Left colon (tissue), 2 donors: ENCODE data around the gene GNB5. TPM values are rescaled to one million over a fixed set of nuclear protein-coding genes. Genes with fewer than 3 reads are reported as not detected.

ENCODE experiments used
- ATAC-seq: fragments of 200-7000 bp; cut with Tn5 transposase; one replicate; pipeline ENCODE4 v1.9.1; 2020; ENCODE audit warnings: mild to moderate bottlenecking, moderate library complexity
- DNase-seq, 2 donors: peaks; one replicate each; pipeline ENCODE4 v3.0.0-alpha.2; 2020
- intact Hi-C, 2 donors: fragments of 100-400 bp; cut with DNase I in 1 of 2; cut with micrococcal nuclease in 1 of 2; formaldehyde crosslinking; loops; one replicate each; pipeline versions ENCODE4 v1.11.2 to v1.14.0; 2022; cut with DNase I, micrococcal nuclease
- total RNA-seq, 2 donors: library from RNA; stranded (reverse); fragmentation: NEBNext Ultra II Directional; extraction: Animal tissue kit (Norgen Biotek cat#: 25700); gene quantifications; one replicate each; pipeline ENCODE4 v1.2.1, GENCODE V29; 2021
- donor health status: DM: no; HTN: no; CAD: no.
- donor health status: DM: yes; HTN: yes; CAD: no.

Gene GNB5
- total RNA-seq, 2 donors from 2014 or later = 5.4 to 9.2 TPM

DNA sequence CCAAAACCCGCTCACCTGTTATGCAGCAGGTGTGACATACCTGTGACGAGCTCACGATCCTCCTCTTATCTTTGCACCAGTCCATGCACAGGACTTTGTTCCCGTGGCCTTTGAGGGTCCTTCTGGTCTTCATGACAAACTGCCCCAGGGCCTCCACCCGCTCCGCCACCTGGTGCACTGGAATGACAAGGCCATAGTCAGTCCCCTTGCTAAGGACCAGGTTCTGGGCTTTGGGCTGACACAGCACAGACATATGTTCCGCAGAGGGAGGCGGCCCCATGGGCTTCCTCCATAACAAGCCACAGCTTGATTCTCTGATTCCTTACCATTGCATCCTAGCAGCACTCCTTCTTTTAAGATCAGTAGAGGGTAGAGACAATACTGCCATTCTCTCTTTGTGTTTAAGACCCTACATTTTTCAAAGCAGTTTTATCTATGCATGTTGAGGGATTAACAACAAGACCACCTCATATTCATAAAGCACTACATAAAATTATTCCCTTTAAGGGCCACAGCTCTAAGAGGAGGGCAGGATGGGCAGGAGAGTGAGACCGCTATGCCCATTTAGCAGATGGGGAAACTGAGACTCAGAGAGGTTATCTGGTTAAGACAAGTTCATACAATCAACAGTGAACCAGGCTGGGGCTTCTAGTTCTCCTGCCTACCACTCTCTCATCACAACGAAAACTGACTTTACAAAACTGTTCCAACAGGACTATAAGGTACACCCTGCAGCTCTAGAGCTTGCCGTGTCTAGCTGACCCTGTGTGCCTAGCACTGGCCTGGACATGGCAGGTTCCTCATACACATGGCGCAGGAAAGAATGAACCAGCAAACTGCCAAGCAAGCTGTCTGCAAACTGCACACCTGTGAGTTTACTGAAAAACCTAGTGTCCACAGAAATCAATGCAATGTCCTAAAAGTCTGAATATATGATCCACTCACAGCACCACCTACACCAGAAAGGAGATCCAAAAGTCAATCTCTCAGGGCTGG lies 37.0 kb downstream of the GNB5 start:
- intact Hi-C loops = no loop called here
- DNase-seq = no peak

DNA sequence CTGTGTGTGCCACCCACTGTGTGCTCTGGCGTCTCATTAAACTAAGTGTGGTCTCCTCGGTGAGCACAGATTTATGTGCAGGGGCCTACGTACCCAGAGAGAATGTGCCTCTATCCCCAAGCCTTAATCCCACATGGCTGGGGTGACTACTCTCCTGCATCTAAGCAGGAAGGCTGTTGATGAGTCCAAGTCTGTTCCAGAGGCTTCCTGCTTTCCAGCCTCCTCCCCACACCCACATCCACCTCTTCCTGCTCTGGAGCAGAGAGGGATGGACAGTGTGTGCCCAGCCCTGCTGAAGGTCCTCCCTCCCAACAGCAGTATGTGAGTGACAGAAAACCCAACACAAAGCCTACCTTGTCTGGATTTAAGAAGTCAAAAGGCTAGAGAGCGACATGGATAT lies 39.8 kb downstream of the GNB5 start:
- no peak for DNase-seq
- intact Hi-C loops = no loop called here
- peak; percentile 89 for ATAC-seq

More for the DNA sequence above, 37.0 kb downstream of the GNB5 start:
- no peak for ATAC-seq

DNA sequence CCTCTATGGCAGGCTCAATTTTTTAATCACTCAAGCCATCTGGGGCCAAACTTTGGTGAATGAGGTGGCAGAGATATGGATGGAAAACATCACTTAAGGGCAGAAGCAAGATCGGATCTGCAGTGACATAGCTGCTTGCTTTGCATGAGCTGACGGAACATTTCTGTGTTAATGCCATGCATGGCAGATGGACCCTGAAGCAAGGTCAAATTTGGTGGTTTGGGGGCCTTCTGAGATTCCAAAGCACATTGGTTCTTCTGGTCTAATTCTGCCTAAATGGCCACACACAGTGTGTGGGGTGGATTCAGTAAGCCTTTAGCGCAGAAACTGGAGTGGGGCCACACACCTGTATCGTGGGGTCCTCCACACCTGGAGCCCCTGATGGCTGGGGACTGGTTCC lies 40.3 kb downstream of the GNB5 start:
- DNase-seq (no peak), ATAC-seq (no peak)
- intact Hi-C loops = no loop called here

DNA sequence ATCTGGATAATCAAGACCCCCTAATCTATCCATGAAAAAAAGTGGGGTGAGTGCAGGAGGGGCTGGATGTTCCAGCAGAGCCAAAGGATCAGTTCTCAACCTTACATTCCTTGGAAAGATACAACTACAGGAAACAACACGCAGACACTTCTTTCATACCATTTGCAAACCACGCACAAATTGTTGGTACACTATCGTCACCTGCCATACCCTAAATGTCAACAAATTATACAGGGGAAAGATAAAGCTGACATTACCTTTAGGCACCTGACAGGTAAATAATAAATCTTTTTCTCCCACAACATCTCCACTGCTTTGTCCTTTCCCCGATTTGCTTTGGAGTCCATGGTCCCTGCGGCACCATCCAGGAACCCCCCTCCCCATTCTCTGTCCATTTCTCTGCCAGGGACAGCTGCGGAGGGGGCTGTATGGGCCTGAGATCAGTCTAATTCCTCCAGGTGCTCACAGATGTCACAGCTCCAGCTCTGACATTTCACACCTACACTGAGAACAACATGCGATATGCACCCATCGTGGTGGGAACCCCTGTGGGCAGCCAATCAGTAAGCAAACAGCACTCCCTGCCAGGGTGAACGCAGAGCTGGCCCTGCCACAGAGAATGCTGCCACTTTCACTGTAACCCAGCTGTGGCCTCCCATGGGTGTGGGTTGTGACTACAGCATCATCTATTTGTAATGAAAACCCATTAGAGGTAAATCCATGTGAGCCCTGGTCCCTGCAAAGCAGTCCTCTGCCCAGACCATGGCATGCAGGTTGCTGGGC lies 41.0 kb downstream of the GNB5 start:
- ATAC-seq = peak; percentile 73
- intact Hi-C loops = no loop called here
- DNase-seq = no peak

DNA sequence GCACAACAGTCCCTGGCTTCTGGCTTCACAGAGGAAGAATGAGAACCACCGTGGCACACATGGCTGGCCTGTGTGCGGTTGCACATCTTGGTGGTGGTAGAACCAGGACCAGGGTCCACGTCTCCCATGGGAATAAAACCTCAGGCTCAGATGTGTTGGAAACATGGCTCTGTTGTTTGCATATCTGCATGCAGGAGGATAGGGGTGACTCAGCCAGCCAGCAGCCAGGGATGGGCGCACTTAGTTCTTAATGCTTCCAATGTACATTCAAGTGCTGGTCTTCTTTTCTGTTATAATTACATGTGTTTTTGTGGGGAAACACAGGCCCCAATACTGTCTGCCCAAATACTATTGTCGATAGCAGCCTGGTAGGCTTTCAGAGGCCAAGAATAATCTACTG lies 42.8 kb downstream of the GNB5 start:
- intact Hi-C loops = no loop called here
- no peak for DNase-seq
- ATAC-seq = no peak

DNA sequence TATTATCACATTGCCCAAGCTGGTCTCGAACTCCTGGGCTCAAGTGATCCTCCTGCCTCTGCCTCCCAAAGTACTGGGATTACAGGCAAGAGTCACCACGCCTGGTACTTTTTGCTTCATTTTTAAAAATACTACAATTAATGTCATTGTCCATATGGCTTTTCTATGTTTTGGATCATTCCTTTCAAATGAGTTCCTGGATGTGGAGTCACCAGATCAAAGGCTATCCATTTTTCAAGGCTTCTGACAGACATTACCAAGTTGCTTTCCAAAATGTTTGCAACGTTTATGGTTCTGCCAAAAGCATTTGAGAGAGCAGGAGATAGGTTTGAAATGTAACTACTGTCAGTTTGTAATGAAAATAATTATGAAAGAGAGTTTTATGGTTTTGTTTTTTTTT lies 44.4 kb downstream of the GNB5 start:
- no peak for DNase-seq
- ATAC-seq = no peak
- intact Hi-C loops = no loop called here

DNA sequence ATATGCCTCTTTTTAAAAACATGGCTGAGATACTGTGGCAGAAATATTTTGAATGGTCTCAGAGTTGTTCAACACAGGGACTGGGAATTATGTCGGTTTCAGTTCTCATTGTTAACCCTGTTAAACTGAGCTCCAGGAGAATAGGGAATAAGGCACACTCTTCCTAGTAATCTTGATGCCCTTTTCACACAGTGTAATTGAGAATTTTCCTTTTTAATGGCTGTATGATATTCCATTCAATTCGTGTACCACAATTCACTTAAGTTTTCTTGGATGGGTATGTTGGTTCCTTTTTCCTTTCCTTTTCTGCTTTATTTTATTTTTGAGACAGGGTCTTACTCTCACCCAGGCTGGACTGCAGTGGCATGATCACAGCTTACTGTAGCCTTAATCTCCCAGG lies 44.9 kb downstream of the GNB5 start:
- DNase-seq (no peak), ATAC-seq (no peak)
- intact Hi-C loops = no loop called here

DNA sequence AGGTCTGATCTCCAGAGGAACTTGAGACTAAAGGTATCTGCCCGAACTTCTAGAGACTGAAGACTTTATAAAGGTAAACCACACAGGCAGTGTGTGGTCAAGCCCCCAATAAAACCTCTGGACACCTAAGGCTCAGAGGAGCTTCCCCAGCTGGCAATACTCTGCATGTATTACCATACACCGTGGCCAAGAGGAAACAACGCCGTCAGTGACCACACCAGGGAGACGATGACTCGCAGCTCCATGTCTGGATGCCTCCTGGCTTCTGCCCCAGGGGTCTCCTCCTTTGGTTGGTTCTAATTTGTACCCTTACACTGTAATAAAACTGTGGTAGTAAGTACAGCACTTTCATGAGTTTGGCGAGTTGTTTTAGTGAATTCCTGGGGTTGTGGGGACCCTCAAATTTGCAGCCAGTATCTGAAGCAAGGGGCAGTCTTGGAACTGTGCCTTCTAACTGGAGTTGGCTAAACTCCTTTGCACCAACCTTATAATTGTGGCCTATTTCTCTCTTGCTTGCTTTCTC lies 46.5 kb downstream of the GNB5 start:
- intact Hi-C loops = no loop called here
- DNase-seq = no peak
- ATAC-seq = no peak

DNA sequence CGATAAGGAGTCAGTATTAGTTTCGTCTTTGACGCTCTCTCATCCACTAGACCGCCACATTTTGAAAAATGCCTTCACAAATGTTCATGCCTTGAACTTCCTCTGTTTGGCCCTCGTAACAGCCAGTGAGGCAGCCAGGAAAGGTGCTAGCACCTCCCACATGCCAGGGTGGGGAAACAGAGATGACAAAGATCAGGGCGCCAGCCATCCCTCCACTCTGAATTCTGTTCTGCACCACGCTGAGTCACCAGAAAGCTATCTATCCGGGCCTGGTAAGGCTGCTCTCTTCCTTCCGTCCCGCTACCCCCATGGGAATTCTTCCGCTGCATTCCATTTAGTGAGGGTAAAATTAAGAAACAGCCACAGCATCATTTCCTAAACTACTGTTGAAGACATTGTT lies 47.3 kb downstream of the GNB5 start:
- no peak for ATAC-seq
- intact Hi-C loops = no loop called here
- DNase-seq = no peak

DNA sequence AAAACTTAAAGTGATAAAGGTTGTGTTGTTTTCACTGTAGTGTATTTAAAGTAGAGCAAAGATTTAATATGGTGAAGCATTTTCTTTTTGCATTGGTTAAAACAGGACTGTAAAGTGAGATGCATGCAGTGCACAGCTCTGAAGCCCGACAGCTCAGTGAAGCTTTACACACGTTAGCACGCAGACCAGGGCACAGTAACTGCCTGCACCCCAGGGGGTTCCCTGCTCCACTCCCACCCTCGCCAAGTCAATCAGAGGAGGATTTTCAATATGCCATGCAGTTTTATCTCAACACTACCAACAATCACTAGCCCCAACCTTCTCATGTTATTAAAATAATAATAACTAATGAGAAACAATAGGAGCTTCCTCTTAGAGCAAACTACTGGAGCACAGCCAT lies 50.5 kb downstream of the GNB5 start:
- intact Hi-C loops = no loop called here
- no peak for DNase-seq
- ATAC-seq = no peak

DNA sequence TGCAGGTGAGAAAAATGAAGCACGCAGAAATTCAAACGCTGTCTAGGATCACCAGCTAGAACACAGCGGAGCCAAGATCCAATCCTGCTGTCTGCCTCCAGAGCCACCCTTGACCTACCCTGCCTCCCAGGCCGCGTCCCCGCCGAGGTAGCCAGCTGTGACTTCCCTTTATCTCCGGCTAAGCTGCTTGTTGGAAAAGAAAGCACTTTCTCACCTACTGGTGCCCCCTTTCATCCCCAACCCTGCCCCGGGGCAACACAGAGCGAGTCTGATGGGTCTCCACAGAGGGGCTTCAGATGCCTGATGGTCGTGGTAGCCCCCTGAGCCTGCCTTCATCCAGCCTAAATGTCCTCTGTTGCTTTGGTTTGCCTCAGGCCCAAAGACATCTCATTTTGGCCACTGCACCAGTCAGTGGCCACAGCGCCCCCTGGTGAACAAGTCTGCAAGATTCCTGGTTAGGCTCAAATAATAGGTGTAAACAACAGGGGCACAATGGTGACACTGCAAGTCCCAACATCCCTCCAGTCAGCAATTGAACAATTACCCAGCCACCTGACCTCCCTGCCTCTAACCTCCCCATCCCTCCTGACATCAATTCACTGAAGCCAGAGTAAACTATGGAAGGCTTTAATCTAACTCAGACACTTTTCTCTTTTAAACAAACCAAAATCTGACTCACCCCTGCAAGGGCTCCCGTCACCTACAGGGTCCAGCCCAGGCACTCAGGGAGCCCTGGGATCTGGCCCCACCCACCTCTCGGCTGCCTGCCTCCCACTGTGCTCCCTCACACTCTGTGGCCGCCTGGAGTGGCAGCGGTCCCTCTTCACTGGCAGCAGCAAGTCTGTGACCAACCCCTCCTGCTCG lies 51.4 kb downstream of the GNB5 start:
- DNase-seq = peak; percentile 59 to 89
- intact Hi-C loops = loop anchor here in 1 of 2 donors (10.0 kb wide), 1 partner anchor 155 kb away; no protein-coding TSS in a partner anchor
- peak; percentile 49 for ATAC-seq

DNA sequence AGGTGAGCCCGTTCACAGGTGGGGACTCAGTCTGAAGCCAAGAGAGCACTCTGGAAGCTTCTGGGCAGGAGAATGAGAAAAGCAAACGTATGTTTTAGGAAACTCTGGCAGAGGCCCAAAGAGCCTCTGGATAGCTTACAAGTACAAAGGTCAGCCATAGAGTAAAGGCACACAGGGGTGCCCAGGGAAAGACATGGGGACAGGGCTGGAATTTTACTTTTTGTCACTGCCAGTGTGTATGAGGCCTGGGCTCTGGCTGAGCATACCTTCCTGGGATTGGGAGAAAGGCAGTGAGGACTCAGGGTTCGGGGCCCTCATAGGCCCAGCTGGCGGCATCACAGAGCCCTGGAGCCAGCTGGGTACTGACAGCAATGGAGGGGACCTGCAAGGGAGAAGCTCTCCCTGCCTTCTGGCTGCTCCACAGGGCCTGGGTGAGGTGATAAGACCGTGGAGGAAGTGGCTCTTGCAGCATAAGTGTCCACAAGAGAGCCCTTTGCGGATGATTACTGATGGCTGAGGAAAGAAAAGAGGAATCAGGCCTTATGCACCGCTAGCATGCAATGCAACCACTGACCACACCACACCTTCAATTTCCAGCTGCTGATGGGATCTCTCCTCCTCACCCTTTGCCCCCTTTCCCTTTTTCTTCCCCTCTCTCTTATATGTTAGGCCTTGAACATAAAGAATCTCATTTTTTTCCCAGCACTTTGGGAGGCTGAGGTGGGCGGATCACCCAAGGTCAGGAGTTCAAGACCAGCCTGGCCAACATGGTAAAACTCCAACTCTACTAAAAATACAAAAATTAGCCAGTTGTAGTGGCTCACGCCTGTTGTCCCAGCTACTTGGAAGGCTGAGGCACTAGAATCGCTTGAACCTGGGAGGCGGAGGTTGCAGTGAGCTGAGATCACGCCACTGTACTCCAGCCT lies 53.5 kb downstream of the GNB5 start:
- intact Hi-C loops = loop anchor here in 1 of 2 donors (10.0 kb wide), 1 partner anchor 153 kb away; no protein-coding TSS in a partner anchor
- ATAC-seq (peak; percentile 48), DNase-seq (peak in 1 of 2 donors; percentile 53)

DNA sequence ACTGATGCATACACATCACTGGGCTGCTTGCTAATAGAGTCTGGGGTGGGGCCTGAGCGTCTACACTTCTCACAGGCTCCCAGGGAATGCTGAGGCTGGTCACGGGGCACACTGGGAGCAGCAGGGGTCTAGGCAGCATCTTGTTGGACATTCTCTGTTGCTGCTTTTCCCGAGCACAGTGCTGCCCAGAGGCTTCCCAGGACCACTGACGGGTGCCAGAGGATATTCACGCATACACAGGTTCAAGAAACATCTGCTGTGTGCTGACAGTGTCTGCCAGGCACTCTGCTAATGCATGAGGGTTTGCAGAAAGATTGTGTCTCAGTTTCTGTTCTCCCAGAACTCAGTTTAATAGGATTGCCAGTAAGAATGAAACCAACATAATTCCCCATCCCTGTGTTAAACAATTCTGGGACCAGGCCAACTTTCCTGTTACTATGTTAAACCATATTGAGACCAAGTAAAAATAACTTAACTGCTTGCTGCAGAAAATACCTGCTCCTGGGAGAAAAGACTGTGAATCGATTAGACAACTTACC lies 54.7 kb downstream of the GNB5 start:
- DNase-seq (no peak), ATAC-seq (peak; percentile 7)
- intact Hi-C loops = loop anchor here in 1 of 2 donors (10.0 kb wide), 1 partner anchor 152 kb away; no protein-coding TSS in a partner anchor

DNA sequence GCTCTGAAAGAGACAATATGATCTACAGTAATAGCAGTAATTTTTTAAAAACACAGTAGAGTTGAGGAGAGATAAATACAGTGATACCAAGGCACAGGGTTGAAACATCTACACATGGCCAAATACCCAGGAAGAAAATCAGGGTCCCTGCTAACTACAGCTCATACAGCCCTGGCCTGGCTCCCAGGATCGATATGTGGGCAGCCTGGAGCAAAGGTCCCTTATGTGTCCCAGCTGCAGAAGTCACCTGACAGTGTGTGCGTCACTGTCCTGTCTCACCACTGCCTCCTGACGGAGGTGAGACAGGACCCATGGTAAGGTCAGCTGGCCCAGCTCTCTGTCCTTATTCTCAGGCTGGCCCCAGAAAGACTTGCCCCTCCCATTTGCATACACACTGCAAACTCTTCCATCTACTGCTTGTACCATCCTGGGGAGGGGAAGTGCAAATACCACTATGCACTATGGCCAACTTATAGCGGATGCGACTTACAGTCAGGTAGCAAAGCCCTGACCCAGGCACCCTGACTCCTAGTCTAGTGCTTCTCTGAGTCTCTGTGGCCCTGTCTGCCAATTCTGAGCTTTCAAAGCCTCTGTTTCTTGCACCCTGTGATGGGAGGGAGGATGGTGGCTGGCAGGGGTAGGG lies 56.6 kb downstream of the GNB5 start:
- peak; percentile 45 to 59 for DNase-seq
- intact Hi-C loops = loop anchor here in 1 of 2 donors (10.0 kb wide), 1 partner anchor 150 kb away; no protein-coding TSS in a partner anchor
- ATAC-seq = peak; percentile 80

DNA sequence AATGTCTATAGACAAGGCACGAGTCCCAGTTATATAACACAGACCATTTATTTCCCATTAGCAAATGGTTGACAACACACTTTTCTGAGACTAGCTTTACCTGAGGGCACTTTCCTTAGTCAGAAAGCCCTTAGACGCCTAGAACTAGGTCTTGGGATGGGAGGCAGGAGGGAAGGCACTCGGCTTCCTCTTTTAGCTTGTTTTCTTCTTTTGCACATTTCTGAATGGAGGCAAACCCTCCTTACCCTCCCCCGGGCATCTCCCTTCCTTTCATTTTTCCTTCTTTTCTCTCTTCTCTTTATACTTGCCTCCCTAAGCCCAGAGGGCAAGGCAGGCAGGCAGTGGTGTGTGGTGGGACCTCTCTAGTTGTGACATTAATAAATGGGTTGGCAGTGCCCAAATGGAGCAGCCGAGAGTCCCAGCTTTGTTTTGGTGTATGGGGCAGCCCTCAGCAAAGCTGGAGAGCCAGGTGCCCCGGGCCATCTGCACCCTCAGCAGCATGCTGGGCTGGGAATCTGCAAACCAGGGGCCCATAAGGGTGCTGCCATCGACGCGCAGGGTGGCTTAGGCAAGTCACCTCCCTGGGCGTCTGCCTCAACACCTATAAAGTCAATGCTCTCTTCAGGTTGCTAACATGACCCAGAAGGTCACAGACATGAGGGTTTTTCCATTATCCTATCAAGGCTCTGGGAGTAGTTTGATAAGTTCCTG lies 57.5 kb downstream of the GNB5 start:
- intact Hi-C loops = loop anchor here in 1 of 2 donors (10.0 kb wide), 1 partner anchor 149 kb away; no protein-coding TSS in a partner anchor
- DNase-seq (no peak), ATAC-seq (no peak)

DNA sequence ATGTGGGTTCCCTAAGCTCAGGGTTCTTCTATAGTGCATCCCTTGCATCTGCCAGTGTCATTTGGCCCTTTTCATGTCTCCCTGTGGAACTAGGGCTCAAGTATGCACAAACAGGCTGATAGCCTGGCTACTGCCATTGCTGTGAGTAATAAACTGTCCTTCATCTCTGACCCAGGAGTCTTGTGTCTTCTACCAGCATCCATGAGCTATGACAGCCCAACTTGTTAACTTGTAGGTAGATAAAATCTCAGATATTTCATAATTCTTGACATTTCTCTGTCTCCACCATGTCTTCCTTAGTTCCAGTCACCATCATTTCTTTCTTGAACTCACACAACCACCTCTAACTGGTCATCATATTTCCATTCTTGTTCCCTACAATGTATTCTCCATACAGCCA lies 59.1 kb downstream of the GNB5 start:
- ATAC-seq (no peak), DNase-seq (no peak)
- intact Hi-C loops = loop anchor here in 1 of 2 donors (10.0 kb wide), 1 partner anchor 147 kb away; no protein-coding TSS in a partner anchor
